Neural cell (in vitro differentiated cells): Measurements from ENCODE around the gene CDH6. TPM values are rescaled to one million over a fixed set of nuclear protein-coding genes. Genes with fewer than 3 reads are reported as not detected.

Experiments
- H2AFZ ChIP-seq: fragments of 200-600, 300-800 bp; sonication (generic), shearing (Covaris generic); 2 replicates; pipeline ENCODE4 v1.6.0; 2014; ENCODE audit warnings: low read depth, mild to moderate bottlenecking, antibody characterized with exemption, low read length, moderate library complexity
- H3F3A ChIP-seq: fragments of 200-600 bp; shearing (Covaris generic); 2 replicates; pipeline ENCODE4 v1.6.1; 2016; ENCODE audit warnings: mild to moderate bottlenecking, moderate library complexity, mixed read lengths, antibody characterized with exemption, low read length; ENCODE audit not compliant: insufficient read depth, poor library complexity, severe bottlenecking
- H3K27ac ChIP-seq: fragments of 200-600, 300-800 bp; sonication (generic), shearing (Covaris generic); 2 replicates; pipeline ENCODE4 v1.5.1; 2014; ENCODE audit warnings: mild to moderate bottlenecking, low read length, moderate library complexity
- H3K27me3 ChIP-seq: fragments of 300-800, 200-600 bp; sonication (generic), shearing (Covaris generic); 2 replicates; pipeline ENCODE4 v1.6.0; 2014; ENCODE audit warnings: mild to moderate bottlenecking, low read depth, low read length, moderate library complexity; ENCODE audit not compliant: insufficient read depth
- H3K36me3 ChIP-seq: fragments of 300-800, 200-600 bp; sonication (generic), shearing (Covaris generic); 2 replicates; pipeline ENCODE4 v1.5.1; 2014; ENCODE audit warnings: mild to moderate bottlenecking, antibody characterized with exemption, low read length, moderate library complexity; ENCODE audit not compliant: insufficient read depth
- H3K4me2 ChIP-seq: fragments of 300-800, 200-600 bp; sonication (generic), shearing (Covaris generic); 2 replicates; pipeline ENCODE4 v1.6.0; 2014; ENCODE audit warnings: mild to moderate bottlenecking, low read length
- H3K4me3 ChIP-seq: fragments of 300-800, 200-600 bp; sonication (generic), shearing (Covaris generic); 2 replicates; pipeline ENCODE4 v1.5.1; 2014; ENCODE audit warnings: mild to moderate bottlenecking, low read length, moderate library complexity
- H3K79me2 ChIP-seq: fragments of 200-600 bp; shearing (Covaris generic); replicated peaks from 2 replicates; pipeline ENCODE4 v1.6.0; 2014; ENCODE audit warnings: mild to moderate bottlenecking, low read length, moderate library complexity; ENCODE audit not compliant: insufficient read depth
- H3K9ac ChIP-seq: fragments of 300-800, 200-600 bp; sonication (generic), shearing (Covaris generic); 2 replicates; pipeline ENCODE4 v1.6.1; 2016; ENCODE audit warnings: mild to moderate bottlenecking, low read length, mixed read lengths
- H3K9me2 ChIP-seq: fragments of 200-600 bp; shearing (Covaris generic); 2 replicates; pipeline ENCODE4 v1.6.1; 2016; ENCODE audit warnings: mild to moderate bottlenecking, low read length, mixed read lengths; ENCODE audit not compliant: insufficient read depth
- H3K9me3 ChIP-seq: fragments of 200-600, 300-800 bp; sonication (generic), shearing (Covaris generic); 2 replicates; pipeline ENCODE4 v1.6.1; 2016; ENCODE audit warnings: mild to moderate bottlenecking, mixed run types, low read length, moderate library complexity, mixed read lengths
- H4K20me1 ChIP-seq: fragments of 200-600 bp; shearing (Covaris generic); 2 replicates; pipeline ENCODE4 v1.6.1; 2016; ENCODE audit warnings: mild to moderate bottlenecking, mixed run types; ENCODE audit not compliant: insufficient read depth
- CTCF ChIP-seq: fragments of 450-650 bp; IDR thresholded peaks from 2 replicates; pipeline ENCODE4 v1.5.1; 2014; ENCODE audit warnings: antibody characterized with exemption, mild to moderate bottlenecking, moderate library complexity; ENCODE audit not compliant: poor library complexity, severe bottlenecking
- EP300 ChIP-seq: fragments of 450-650 bp; conservative IDR thresholded peaks from 2 replicates; pipeline ENCODE4 v1.6.1; 2014; ENCODE audit warnings: antibody characterized with exemption, mild to moderate bottlenecking, moderate library complexity; ENCODE audit not compliant: poor library complexity, severe bottlenecking
- EZH2 ChIP-seq: fragments of 200-600, 300-800 bp; shearing (Covaris generic), sonication (generic); IDR thresholded peaks from 2 replicates; pipeline ENCODE4 v1.6.1; 2014; ENCODE audit warnings: antibody characterized with exemption, low read length, borderline replicate concordance, mild to moderate bottlenecking; ENCODE audit not compliant: insufficient read depth, poor library complexity, severe bottlenecking
- MXI1 ChIP-seq: fragments of 450-650 bp; conservative IDR thresholded peaks from 2 replicates; pipeline ENCODE4 v1.6.1; 2014; ENCODE audit warnings: antibody characterized with exemption, mild to moderate bottlenecking; ENCODE audit not compliant: poor library complexity, severe bottlenecking
- POLR2AphosphoS5 ChIP-seq: IDR thresholded peaks from 2 replicates; pipeline ENCODE4 v1.6.1; 2012
- RAD21 ChIP-seq: fragments of 450-650 bp; conservative IDR thresholded peaks from 2 replicates; pipeline ENCODE4 v1.6.1; 2014; ENCODE audit warnings: antibody characterized with exemption, mild to moderate bottlenecking, moderate library complexity
- REST ChIP-seq: IDR thresholded peaks from 2 replicates; pipeline ENCODE4 v1.6.1; 2012; ENCODE audit warnings: borderline replicate concordance
- SMC3 ChIP-seq: fragments of 450-650 bp; conservative IDR thresholded peaks from 2 replicates; pipeline ENCODE4 v1.6.1; 2014; ENCODE audit warnings: antibody characterized with exemption, mild to moderate bottlenecking, moderate library complexity; ENCODE audit not compliant: poor library complexity
- TAF1 ChIP-seq: IDR thresholded peaks from 2 replicates; pipeline ENCODE4 v1.6.1; 2012; ENCODE audit warnings: low read depth
- polyA plus RNA-seq: library from polyadenylated mRNA; depleted of rRNA; stranded (reverse); fragments of >200 nt; gene quantifications from 2 replicates; pipeline ENCODE4 v1.2.3, GENCODE V29; 2014

The CDH6 gene
- polyA plus RNA-seq, 1 donor from 2014 or later = 2.1 TPM

DNA sequence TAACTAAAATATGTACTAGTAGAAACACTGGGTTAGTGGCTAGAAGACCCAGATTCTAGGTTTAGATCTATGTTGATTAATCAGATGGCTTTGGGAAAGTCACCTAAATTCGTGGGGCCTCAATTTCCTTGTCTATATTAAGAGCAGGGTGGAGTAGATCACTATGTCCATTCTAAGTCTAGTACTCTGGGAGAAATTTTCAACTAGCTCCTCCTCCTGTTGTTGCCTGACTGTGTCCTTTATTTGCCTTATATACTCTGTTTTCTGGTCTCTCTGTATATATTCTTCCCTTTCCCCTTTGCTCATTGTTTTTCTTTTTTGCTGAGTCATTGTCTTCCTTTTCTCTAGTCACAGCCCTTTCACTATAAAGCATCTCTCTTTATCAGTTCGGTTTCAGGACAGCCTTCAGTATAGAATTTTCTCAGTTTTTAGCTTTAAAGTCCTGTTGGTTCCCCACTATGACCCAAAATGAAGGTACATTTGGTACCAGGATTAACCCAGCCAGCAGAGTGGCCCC is 44.5 kb upstream of the CDH6 start:
- no peaks in the 10 kb centered on the region for H4K20me1 ChIP-seq
- H3K27ac ChIP-seq = no peak overlapping the region
- TF ChIP-seq MXI1 = no peak
- TF ChIP-seq SMC3 = no peak
- TF ChIP-seq EZH2 = no peak
- no peak for TF ChIP-seq TAF1
- no peak for TF ChIP-seq POLR2AphosphoS5
- TF ChIP-seq REST = no peak
- no peak for TF ChIP-seq EP300
- no peak for TF ChIP-seq CTCF
- TF ChIP-seq RAD21 = no peak
- no peak overlapping the region for H3K4me2 ChIP-seq
- no peaks in the 10 kb centered on the region for H3K79me2 ChIP-seq
- no peak overlapping the region for H3K9ac ChIP-seq
- no peaks in the 10 kb centered on the region for H3F3A ChIP-seq
- no peak overlapping the region for H3K4me3 ChIP-seq
- no peaks in the 10 kb centered on the region for H3K36me3 ChIP-seq
- H3K9me2 ChIP-seq = no peaks in the 10 kb centered on the region
- H3K27me3 ChIP-seq = no peaks in the 10 kb centered on the region
- no peak overlapping the region for H2AFZ ChIP-seq
- no peaks in the 10 kb centered on the region for H3K9me3 ChIP-seq

- H4K20me1 ChIP-seq = no peaks in the 10 kb centered on the region
- TF ChIP-seq EP300 (no peak), REST (no peak), RAD21 (no peak), EZH2 (no peak), CTCF (no peak), SMC3 (no peak), TAF1 (no peak), POLR2AphosphoS5 (no peak), MXI1 (no peak)
- no peaks in the 10 kb centered on the region for H3K36me3 ChIP-seq
- H2AFZ ChIP-seq = no peak overlapping the region
- H3K27ac ChIP-seq = no peak overlapping the region
- H3K79me2 ChIP-seq = no peaks in the 10 kb centered on the region
- no peak overlapping the region for H3K4me2 ChIP-seq
- no peaks in the 10 kb centered on the region for H3F3A ChIP-seq
- H3K4me3 ChIP-seq = no peak overlapping the region
- H3K9me2 ChIP-seq = no peaks in the 10 kb centered on the region
- H3K9me3 ChIP-seq = no peaks in the 10 kb centered on the region
- no peaks in the 10 kb centered on the region for H3K27me3 ChIP-seq
- H3K9ac ChIP-seq = no peak overlapping the region
These were observed 40.0 kb upstream of the CDH6 start for GRCh38 chr5:31153521-31153920.
